ENCODE measurements around the gene TMEM26.

- TF ChIP-seq CTCF (conservative IDR thresholded peaks at IDR 0.05; ENCODE audit: low read length) (no peak), EZH2phosphoT487 (IDR thresholded peaks at IDR 0.05; ENCODE audit: borderline replicate concordance) (no peak)
Observed at GRCh38 chr10:61398366-61399129, 54.6 kb downstream of the TMEM26 start.
